Progenitor cell of endocrine pancreas (in vitro differentiated cells): ENCODE results near the gene ADGRG7. TPM values are rescaled to one million over a fixed set of nuclear protein-coding genes. Genes with fewer than 3 reads are reported as not detected.

ENCODE experiments used
- DNase-seq: peaks from one replicate; pipeline ENCODE4 v3.0.0; 2021; ENCODE audit warnings: low spot score; ENCODE audit not compliant: unreplicated experiment
- H3K27ac Mint-ChIP-seq: 2 replicates; pipeline ENCODE4 v1.8.0; 2021; ENCODE audit warnings: mild to moderate bottlenecking, moderate library complexity, mixed read lengths
- H3K27me3 Mint-ChIP-seq: 2 replicates; pipeline ENCODE4 v1.8.0; 2021; ENCODE audit warnings: mixed read lengths
- H3K36me3 Mint-ChIP-seq: 2 replicates; pipeline ENCODE4 v1.8.0; 2022; ENCODE audit warnings: mixed read lengths; ENCODE audit not compliant: insufficient read depth
- H3K4me1 Mint-ChIP-seq: 2 replicates; pipeline ENCODE4 v1.8.0; 2021; ENCODE audit warnings: low read depth, mixed read lengths
- H3K4me3 Mint-ChIP-seq: 2 replicates; pipeline ENCODE4 v1.8.0; 2021; ENCODE audit warnings: low read depth, mild to moderate bottlenecking, moderate library complexity, mixed read lengths
- H3K9me3 Mint-ChIP-seq: 2 replicates; pipeline ENCODE4 v1.8.0; 2021; ENCODE audit warnings: low read depth, mixed read lengths
- CTCF ChIP-seq: fragments of 200-600 bp; sonication (generic); IDR thresholded peaks from one replicate; pipeline ENCODE4 v1.5.0; 2021; ENCODE audit warnings: antibody characterized with exemption, mild to moderate bottlenecking; ENCODE audit not compliant: unreplicated experiment
- total RNA-seq: library from RNA; stranded (reverse); gene quantifications from 2 replicates; pipeline ENCODE4 v1.2.1, GENCODE V29; 2021

The ADGRG7 gene
- total RNA-seq, 1 donor from 2014 or later, result 1.3 TPM

- H3K4me1 Mint-ChIP-seq, result peaks cover 21% of the 10 kb centered on the region
- no peak for TF ChIP-seq CTCF
- peaks cover 6% of the 10 kb centered on the region for H3K9me3 Mint-ChIP-seq
- peaks cover 14% of the 10 kb centered on the region for H3K36me3 Mint-ChIP-seq
- peak; percentile 97 for DNase-seq
- H3K27ac Mint-ChIP-seq, result peak within 1 kb of the TSS; percentile 97
- H3K27me3 Mint-ChIP-seq, result peaks cover 38% of the 10 kb centered on the region
- peak within 1 kb of the TSS; percentile 88 for H3K4me3 Mint-ChIP-seq
These were observed 99.8 kb downstream of the ADGRG7 start, which contains the start of gene TFG for GRCh38 chr3:100708989-100709841. Gene TFG, plus strand, starts transcription at chr3:100709494. Its CDS starts 4,192 bp downstream, at chr3:100713686.

- Mint-ChIP-seq H3K36me3 (peaks cover 15% of the 10 kb centered on the region), H3K9me3 (peaks cover 6% of the 10 kb centered on the region), H3K27me3 (peaks cover 38% of the 10 kb centered on the region), H3K4me1 (peaks cover 22% of the 10 kb centered on the region), H3K27ac (peak overlapping the region; percentile 97), H3K4me3 (peak overlapping the region; percentile 88)
- TF ChIP-seq CTCF, result peak; percentile 28
- peak; percentile 59 for DNase-seq
These were observed 100.5 kb downstream of the ADGRG7 start for GRCh38 chr3:100709842-100710260.

- Mint-ChIP-seq H3K36me3 (peaks cover 19% of the 10 kb centered on the region), H3K9me3 (peaks cover 6% of the 10 kb centered on the region), H3K4me1 (peaks cover 23% of the 10 kb centered on the region), H3K4me3 (peak overlapping the region; percentile 88), H3K27ac (peak overlapping the region; percentile 97), H3K27me3 (peaks cover 34% of the 10 kb centered on the region)
- no peak for DNase-seq
- TF ChIP-seq CTCF, result no peak
These were observed 101.0 kb downstream of the ADGRG7 start for GRCh38 chr3:100710261-100710968.

GRCh38 chr3:100715176-100715575, 105.8 kb downstream of the ADGRG7 start:
- peaks cover 33% of the 10 kb centered on the region for H3K36me3 Mint-ChIP-seq
- no peaks in the 10 kb centered on the region for H3K9me3 Mint-ChIP-seq
- no peak overlapping the region for H3K27ac Mint-ChIP-seq
- DNase-seq, result no peak
- TF ChIP-seq CTCF, result no peak
- H3K27me3 Mint-ChIP-seq, result no peaks in the 10 kb centered on the region
- H3K4me1 Mint-ChIP-seq, result peaks cover 39% of the 10 kb centered on the region
- no peak overlapping the region for H3K4me3 Mint-ChIP-seq

GRCh38 chr3:100717063-100717462, 107.7 kb downstream of the ADGRG7 start:
- Mint-ChIP-seq H3K4me3 (peak overlapping the region; percentile 43), H3K36me3 (peaks cover 38% of the 10 kb centered on the region)

More at GRCh38 chr3:100717063-100717462, 107.7 kb downstream of the ADGRG7 start:
- H3K4me1 Mint-ChIP-seq, result peaks cover 32% of the 10 kb centered on the region
- no peak for TF ChIP-seq CTCF
- H3K27me3 Mint-ChIP-seq, result no peaks in the 10 kb centered on the region
- H3K27ac Mint-ChIP-seq, result peak overlapping the region; percentile 2
- H3K9me3 Mint-ChIP-seq, result no peaks in the 10 kb centered on the region
- DNase-seq, result no peak
